Cortex of kidney (tissue), 1 donor: ENCODE data around the gene FLNC.

Experiments
- DNase-seq: peaks from one replicate; lab custom pipeline; 2025; lab: John Stamatoyannopoulos, UW

The FLNC gene, protein sequence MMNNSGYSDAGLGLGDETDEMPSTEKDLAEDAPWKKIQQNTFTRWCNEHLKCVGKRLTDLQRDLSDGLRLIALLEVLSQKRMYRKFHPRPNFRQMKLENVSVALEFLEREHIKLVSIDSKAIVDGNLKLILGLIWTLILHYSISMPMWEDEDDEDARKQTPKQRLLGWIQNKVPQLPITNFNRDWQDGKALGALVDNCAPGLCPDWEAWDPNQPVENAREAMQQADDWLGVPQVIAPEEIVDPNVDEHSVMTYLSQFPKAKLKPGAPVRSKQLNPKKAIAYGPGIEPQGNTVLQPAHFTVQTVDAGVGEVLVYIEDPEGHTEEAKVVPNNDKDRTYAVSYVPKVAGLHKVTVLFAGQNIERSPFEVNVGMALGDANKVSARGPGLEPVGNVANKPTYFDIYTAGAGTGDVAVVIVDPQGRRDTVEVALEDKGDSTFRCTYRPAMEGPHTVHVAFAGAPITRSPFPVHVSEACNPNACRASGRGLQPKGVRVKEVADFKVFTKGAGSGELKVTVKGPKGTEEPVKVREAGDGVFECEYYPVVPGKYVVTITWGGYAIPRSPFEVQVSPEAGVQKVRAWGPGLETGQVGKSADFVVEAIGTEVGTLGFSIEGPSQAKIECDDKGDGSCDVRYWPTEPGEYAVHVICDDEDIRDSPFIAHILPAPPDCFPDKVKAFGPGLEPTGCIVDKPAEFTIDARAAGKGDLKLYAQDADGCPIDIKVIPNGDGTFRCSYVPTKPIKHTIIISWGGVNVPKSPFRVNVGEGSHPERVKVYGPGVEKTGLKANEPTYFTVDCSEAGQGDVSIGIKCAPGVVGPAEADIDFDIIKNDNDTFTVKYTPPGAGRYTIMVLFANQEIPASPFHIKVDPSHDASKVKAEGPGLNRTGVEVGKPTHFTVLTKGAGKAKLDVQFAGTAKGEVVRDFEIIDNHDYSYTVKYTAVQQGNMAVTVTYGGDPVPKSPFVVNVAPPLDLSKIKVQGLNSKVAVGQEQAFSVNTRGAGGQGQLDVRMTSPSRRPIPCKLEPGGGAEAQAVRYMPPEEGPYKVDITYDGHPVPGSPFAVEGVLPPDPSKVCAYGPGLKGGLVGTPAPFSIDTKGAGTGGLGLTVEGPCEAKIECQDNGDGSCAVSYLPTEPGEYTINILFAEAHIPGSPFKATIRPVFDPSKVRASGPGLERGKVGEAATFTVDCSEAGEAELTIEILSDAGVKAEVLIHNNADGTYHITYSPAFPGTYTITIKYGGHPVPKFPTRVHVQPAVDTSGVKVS (N-terminal part only)

GRCh38 chr7:128830231-128831177, at the start of gene FLNC:
FLNC (plus strand) TSS chr7:128830406; CDS start chr7:128830638, 232 bp downstream.
- no peak for DNase-seq

DNA sequence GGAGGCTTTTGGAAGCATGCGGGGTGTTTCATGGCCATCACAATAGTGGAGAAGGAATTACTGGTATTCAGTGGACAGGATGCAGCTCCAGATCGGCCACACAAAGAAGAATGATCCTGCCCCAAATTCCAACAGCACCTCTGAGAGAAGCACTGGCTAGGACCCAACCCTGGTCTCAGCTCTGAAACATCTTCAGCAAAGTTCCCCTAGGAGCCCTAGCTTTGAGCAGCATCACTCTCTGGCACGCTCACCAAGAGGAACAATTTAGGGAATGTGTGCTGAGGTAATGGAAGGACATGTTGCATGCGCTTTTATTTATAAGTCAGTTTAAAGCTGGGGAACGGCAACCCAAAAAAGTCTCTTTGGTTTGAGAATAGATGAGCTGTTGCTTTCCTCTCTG, 49.1 kb upstream of the FLNC start:
- DNase-seq: no peak

DNA sequence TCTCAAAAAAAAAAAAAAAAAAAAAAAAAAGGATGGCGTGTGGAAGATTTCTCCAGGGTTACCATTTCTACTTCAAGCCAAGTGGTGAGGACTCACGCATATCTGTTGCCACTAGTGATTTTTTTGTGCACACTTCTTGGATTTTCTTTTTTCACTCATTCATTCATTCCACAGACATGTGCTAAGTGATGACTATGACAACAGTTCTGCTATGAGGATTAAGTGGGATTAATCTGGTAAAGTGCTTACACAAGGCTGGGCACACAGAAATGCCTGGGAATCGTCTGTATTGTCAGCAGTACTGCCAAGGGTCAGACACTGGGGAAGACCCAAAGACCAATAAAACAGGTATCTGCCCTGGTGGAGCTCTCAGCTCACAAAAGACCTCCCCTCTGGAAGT, 48.4 kb upstream of the FLNC start:
- DNase-seq: no peak

- no peak for DNase-seq
These were observed 46.9 kb upstream of the FLNC start for GRCh38 chr7:128783143-128783861.

GRCh38 chr7:128785738-128786137, 44.5 kb upstream of the FLNC start:
- no peak for DNase-seq

- DNase-seq: no peak
These were observed 41.5 kb upstream of the FLNC start for GRCh38 chr7:128788446-128789412.

DNA sequence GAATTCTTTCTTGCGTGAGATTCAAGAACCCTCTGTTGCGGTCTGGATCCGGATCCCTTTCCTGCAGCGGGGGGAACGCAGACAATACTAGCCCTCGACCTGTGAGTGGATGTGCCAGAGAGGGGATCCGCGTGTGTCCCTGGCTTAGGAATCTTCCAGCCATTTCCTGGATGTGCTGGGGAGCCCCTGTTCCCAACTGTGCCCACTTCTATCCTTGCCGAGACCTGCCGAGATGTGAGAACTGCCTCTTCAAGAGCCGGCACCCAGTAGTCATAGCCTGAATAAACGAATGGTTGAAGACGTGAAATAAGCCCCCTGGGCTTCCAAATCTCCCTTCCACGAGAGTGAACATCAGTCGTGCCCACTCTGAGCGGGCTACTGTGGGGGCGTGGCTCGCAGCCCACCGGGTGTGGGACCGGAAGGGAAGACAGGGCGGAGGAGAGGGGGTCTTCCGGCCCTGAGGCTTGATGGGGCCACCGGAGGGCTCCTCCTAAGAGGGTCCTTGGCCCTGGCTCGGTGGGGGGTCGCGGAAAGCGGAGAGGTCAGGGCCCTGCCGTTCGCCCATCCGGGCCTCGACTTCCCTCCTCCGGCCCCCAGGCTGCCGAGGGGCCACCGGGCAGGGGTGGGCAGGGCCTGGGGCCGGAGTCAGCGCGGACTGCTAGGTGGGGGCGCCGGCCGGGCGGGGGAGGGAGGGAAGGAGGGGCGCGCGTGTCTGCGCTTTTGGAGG, 39.7 kb upstream of the FLNC start:
- DNase-seq: no peak

- no peak for DNase-seq
These were observed 38.9 kb upstream of the FLNC start, which contains the start of gene CCDC136 for GRCh38 chr7:128791121-128791971. CCDC136 (plus strand) TSS chr7:128791968; CDS start chr7:128792412, 444 bp downstream.

- DNase-seq: no peak
These were observed 38.3 kb upstream of the FLNC start for GRCh38 chr7:128791972-128792327.

DNA sequence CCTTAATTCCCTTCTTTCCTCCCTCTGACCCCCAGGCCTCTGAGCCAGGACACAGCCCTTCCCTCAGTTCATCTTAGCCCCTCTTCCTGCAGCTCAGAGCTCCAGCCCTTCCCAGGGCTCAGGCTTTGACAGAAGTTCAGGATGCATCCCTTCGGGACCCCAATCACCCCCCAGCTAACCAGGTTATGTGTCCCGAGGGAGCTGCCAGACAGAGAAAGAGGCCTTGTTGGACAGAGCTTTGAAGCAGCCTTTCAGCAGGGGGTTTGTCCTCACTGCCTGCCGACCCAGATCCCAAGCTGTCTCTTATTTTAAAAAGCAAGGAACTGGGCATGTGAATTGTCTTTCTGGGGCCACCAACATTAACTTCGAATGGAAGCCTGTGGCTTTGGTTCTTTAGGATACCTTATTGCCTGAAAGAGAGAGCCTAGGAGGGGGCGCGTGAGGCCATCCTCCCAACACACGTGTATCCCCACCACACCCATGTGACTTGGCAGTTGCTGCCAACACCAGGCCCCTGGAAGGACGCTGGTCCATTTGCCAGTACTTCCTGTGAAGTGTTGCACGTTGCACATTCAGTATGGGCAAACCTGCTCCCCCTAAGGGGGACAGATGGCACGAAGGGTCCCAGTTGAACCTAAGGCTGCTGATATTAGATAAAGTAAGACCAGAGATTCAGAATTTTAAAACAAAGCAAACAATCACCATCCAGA, 37.6 kb upstream of the FLNC start:
- no peak for DNase-seq

- no peak for DNase-seq
These were observed 37.0 kb upstream of the FLNC start for GRCh38 chr7:128793181-128793547.

DNA sequence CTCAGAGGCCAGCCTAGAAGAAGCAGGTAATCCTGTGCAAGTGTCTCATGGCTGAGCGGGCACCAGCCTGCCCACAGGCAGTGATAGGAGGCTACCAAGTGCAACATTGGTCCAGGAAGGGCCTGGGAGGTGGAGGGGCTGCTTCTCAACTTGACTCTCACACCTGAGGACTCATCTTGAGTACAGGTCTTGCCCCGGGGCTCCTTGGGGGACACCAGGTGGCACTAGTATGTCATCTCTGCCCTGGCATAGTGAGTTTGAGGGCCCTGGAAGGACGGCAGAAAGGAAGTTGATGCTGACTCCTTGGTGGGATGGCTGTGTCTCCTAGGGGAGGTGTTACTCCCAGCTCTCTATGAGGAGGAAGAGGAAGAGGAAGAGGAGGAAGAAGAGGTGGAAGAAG, 36.2 kb upstream of the FLNC start:
- DNase-seq: no peak

GRCh38 chr7:128794436-128794835, 35.8 kb upstream of the FLNC start:
- no peak for DNase-seq

- DNase-seq: no peak
These were observed 35.1 kb upstream of the FLNC start for GRCh38 chr7:128795129-128795528.

DNA sequence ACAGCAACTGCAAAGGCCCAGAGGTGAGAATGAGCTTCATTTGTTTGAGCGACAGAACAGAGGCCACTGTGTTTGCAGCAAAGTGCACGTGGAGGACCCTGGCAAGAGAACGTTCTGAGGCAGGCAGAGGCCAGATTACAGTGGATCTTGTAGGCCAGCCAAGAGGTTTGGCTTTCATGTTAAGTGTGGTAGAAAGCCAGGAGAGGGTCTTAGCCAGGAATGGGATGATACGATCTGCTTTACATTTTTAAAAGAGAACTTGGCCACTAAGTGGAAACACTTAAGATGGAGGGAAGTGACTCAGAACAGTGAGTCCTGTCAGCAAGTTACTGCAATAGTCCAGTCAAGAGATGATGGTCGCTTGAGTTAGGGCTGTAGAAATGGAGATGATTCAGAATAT, 33.9 kb upstream of the FLNC start:
- no peak for DNase-seq

DNA sequence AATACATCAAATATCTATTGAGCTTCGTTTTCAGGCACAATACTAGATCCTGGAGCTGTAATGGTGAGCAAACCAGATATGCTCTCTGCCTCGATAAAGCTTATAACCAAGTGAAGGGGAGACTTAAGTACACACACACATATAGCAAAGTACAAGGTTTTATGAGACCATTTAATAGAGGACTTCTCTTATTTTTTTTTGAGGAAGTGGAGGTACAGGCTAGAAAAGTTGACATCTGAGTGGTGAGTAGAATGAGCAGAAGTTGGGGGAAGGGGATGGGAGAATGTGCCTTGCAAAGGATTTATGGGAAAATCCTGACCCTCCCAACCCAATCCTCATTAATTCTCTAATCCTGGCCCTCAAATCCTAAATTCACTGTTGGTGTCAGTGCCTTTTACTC, 30.8 kb upstream of the FLNC start:
- no peak for DNase-seq

DNA sequence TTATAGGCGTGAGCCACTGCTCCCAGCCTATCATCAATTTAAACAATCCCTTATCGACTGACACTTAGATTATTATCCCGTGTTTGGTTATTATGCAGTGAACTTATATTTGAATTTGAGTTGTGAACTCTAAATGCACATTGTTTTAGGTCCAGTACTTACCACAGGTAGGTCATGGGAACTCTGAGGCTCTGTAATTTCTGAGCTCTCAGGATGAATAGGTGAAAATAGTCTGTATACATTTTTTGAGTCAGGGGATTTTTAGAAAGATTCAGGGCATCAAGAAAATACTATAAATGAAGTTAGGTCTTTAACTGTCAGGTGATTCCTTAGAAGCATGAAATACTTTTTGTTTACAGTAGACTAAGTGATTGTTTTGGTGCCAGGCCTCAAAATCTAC, 29.6 kb upstream of the FLNC start:
- no peak for DNase-seq
